Measurements from ENCODE around the gene SMIM24. TPM values are rescaled to one million over a fixed set of nuclear protein-coding genes. Genes with fewer than 3 reads are reported as not detected.
A peak's percentile ranks its signal among the peaks of the same experiment; 100 is the strongest.

The SMIM24 gene
- total and polyA plus RNA-seq, 9 of the 15 experiments (the other 6 are each of a cell fraction or from before 2014, with no cell fraction given) = 0.45 to 12.3 (median 1.4) TPM; not detected in 1

DNA sequence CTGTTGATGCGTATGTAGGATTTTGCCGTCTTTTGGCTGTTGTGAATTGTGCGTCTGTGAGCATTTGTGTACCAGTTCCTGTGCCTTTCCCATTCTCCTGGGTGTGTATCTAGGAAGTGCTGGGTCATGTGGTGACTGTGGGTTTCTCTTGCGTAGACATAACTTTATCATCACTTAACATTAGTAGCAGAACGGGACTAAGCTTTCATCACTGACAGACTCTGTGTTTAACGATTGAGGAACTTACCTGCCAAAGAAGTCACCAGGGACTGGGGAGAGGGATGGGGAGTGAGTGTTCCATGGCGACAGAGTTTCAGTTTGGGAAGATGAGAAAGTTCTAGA lies 40.8 kb upstream of the SMIM24 start (continued):
- TF ChIP-seq, protein P1, sequence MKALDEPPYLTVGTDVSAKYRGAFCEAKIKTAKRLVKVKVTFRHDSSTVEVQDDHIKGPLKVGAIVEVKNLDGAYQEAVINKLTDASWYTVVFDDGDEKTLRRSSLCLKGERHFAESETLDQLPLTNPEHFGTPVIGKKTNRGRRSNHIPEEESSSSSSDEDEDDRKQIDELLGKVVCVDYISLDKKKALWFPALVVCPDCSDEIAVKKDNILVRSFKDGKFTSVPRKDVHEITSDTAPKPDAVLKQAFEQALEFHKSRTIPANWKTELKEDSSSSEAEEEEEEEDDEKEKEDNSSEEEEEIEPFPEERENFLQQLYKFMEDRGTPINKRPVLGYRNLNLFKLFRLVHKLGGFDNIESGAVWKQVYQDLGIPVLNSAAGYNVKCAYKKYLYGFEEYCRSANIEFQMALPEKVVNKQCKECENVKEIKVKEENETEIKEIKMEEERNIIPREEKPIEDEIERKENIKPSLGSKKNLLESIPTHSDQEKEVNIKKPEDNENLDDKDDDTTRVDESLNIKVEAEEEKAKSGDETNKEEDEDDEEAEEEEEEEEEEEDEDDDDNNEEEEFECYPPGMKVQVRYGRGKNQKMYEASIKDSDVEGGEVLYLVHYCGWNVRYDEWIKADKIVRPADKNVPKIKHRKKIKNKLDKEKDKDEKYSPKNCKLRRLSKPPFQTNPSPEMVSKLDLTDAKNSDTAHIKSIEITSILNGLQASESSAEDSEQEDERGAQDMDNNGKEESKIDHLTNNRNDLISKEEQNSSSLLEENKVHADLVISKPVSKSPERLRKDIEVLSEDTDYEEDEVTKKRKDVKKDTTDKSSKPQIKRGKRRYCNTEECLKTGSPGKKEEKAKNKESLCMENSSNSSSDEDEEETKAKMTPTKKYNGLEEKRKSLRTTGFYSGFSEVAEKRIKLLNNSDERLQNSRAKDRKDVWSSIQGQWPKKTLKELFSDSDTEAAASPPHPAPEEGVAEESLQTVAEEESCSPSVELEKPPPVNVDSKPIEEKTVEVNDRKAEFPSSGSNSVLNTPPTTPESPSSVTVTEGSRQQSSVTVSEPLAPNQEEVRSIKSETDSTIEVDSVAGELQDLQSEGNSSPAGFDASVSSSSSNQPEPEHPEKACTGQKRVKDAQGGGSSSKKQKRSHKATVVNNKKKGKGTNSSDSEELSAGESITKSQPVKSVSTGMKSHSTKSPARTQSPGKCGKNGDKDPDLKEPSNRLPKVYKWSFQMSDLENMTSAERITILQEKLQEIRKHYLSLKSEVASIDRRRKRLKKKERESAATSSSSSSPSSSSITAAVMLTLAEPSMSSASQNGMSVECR (CRISPR knock-in tag; IDR thresholded peaks at IDR 0.05) = no peak
- TF ChIP-seq TCF7L2 (IDR thresholded peaks at IDR 0.05; ENCODE audit: low read depth, low read length) (no peak), PML (IDR thresholded peaks at IDR 0.05; ENCODE audit: low read length) (no peak), ELF4 (CRISPR knock-in tag; IDR thresholded peaks at IDR 0.05) (no peak), KDM2B (CRISPR knock-in tag; IDR thresholded peaks at IDR 0.05) (no peak), ETV6 (IDR thresholded peaks at IDR 0.05; ENCODE audit: borderline replicate concordance in 1 of 2, low read depth in 2 of 2, low read length in 1 of 2) (no peak), ETV6 (CRISPR knock-in tag; IDR thresholded peaks at IDR 0.05; ENCODE audit: borderline replicate concordance) (no peak), KAT2B (IDR thresholded peaks at IDR 0.05; ENCODE audit: low read depth, low read length) (no peak), FOXK2 (conservative IDR thresholded peaks at IDR 0.05 in 1 of 2, IDR thresholded peaks at IDR 0.05 in 1 of 2; ENCODE audit: low read depth in 2 of 2) (peak; percentile 48 to 65), IFI16 (CRISPR knock-in tag; IDR thresholded peaks at IDR 0.05) (no peak), PURB (CRISPR knock-in tag; IDR thresholded peaks at IDR 0.05; ENCODE audit: low read depth) (no peak), GABPA (tag; conservative IDR thresholded peaks at IDR 0.05; ENCODE audit: low read depth) (0 out of 2 replicates have a peak, but pooled peaks have one; percentile 14), KLF13 (tag; IDR thresholded peaks at IDR 0.05; ENCODE audit: borderline replicate concordance, low read depth) (no peak)
- TF ChIP-seq, protein P2, sequence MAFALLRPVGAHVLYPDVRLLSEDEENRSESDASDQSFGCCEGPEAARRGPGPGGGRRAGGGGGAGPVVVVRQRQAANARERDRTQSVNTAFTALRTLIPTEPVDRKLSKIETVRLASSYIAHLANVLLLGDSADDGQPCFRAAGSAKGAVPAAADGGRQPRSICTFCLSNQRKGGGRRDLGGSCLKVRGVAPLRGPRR (CRISPR knock-in tag; IDR thresholded peaks at IDR 0.05) = no peak
- TF ChIP-seq, protein P3, sequence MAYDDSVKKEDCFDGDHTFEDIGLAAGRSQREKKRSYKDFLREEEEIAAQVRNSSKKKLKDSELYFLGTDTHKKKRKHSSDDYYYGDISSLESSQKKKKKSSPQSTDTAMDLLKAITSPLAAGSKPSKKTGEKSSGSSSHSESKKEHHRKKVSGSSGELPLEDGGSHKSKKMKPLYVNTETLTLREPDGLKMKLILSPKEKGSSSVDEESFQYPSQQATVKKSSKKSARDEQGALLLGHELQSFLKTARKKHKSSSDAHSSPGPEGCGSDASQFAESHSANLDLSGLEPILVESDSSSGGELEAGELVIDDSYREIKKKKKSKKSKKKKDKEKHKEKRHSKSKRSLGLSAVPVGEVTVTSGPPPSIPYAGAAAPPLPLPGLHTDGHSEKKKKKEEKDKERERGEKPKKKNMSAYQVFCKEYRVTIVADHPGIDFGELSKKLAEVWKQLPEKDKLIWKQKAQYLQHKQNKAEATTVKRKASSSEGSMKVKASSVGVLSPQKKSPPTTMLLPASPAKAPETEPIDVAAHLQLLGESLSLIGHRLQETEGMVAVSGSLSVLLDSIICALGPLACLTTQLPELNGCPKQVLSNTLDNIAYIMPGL (CRISPR knock-in tag; IDR thresholded peaks at IDR 0.05) = no peak
- TF ChIP-seq, protein P4, sequence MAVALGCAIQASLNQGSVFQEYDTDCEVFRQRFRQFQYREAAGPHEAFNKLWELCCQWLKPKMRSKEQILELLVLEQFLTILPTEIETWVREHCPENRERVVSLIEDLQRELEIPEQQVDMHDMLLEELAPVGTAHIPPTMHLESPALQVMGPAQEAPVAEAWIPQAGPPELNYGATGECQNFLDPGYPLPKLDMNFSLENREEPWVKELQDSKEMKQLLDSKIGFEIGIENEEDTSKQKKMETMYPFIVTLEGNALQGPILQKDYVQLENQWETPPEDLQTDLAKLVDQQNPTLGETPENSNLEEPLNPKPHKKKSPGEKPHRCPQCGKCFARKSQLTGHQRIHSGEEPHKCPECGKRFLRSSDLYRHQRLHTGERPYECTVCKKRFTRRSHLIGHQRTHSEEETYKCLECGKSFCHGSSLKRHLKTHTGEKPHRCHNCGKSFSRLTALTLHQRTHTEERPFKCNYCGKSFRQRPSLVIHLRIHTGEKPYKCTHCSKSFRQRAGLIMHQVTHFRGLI (CRISPR knock-in tag; IDR thresholded peaks at IDR 0.05) = no peak
- TF ChIP-seq, protein P5, sequence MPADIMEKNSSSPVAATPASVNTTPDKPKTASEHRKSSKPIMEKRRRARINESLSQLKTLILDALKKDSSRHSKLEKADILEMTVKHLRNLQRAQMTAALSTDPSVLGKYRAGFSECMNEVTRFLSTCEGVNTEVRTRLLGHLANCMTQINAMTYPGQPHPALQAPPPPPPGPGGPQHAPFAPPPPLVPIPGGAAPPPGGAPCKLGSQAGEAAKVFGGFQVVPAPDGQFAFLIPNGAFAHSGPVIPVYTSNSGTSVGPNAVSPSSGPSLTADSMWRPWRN (IDR thresholded peaks at IDR 0.05; ENCODE audit: low read depth) = no peak
- TF ChIP-seq, protein P6, sequence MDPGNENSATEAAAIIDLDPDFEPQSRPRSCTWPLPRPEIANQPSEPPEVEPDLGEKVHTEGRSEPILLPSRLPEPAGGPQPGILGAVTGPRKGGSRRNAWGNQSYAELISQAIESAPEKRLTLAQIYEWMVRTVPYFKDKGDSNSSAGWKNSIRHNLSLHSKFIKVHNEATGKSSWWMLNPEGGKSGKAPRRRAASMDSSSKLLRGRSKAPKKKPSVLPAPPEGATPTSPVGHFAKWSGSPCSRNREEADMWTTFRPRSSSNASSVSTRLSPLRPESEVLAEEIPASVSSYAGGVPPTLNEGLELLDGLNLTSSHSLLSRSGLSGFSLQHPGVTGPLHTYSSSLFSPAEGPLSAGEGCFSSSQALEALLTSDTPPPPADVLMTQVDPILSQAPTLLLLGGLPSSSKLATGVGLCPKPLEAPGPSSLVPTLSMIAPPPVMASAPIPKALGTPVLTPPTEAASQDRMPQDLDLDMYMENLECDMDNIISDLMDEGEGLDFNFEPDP (CRISPR knock-in tag; IDR thresholded peaks at IDR 0.05) = no peak
